GM12872 (cell line): ENCODE data around the gene CDR2.

Experiments used
- CTCF ChIP-seq: IDR thresholded peaks from 3 replicates; pipeline ENCODE4 v1.5.1; 2011; ENCODE audit warnings: low read depth, mild to moderate bottlenecking, low read length, moderate library complexity; ENCODE audit not compliant: insufficient read depth

Gene CDR2

GRCh38 chr16:22353933-22354541 is 20.4 kb downstream of the CDR2 start:
- TF ChIP-seq CTCF: no peak

GRCh38 chr16:22353191-22353919 is 21.1 kb downstream of the CDR2 start:
- no peak for TF ChIP-seq CTCF

- TF ChIP-seq CTCF: no peak
Measured at GRCh38 chr16:22352723-22353122, 21.7 kb downstream of the CDR2 start.

- no peak for TF ChIP-seq CTCF
Measured at GRCh38 chr16:22352140-22352539, 22.3 kb downstream of the CDR2 start.

GRCh38 chr16:22348291-22348690 is 26.1 kb downstream of the CDR2 start:
- TF ChIP-seq CTCF: no peak

GRCh38 chr16:22347100-22347820 is 27.2 kb downstream of the CDR2 start:
- TF ChIP-seq CTCF: no peak

GRCh38 chr16:22346483-22346882 is 27.9 kb downstream of the CDR2 start:
- TF ChIP-seq CTCF: no peak
